ENCODE data around the gene TMEM81. TPM values are rescaled to one million over a fixed set of nuclear protein-coding genes. Genes with fewer than 3 reads are reported as not detected.

TMEM81 gene
- total RNA-seq, 1 donor from 2014 or later = 0.72 TPM

Other genes starting within 250 kb of the TMEM81 start
- gene NFASC, start 213.6 kb downstream of the TMEM81 start, total RNA-seq = 4.4 TPM
- 3.1 TPM for gene CNTN2, start 41.2 kb downstream of the TMEM81 start, total RNA-seq
- gene RBBP5, start 37.5 kb upstream of the TMEM81 start, total RNA-seq = 20.2 TPM
- gene DSTYK, start 127.2 kb upstream of the TMEM81 start, total RNA-seq = 15.8 TPM
- gene TMCC2, start 143.5 kb upstream of the TMEM81 start, total RNA-seq = 14.1 TPM
- gene NUAK2, start 237.3 kb upstream of the TMEM81 start, total RNA-seq = 10.1 TPM

All from tongue (tissue), 1 donor.